GM18873 (cell line): ENCODE data around the gene SEC24C.
"Not testable (repeated sequence)": the region's sequence is repeated elsewhere in the genome, so short reads cannot be mapped to it uniquely, and the experiment has no call there.

Source experiments
- ATAC-seq: cut with Tn5 transposase; IDR thresholded peaks from one replicate; pipeline ENCODE4 v1.9.1; 2021; ENCODE audit warnings: mild to moderate bottlenecking, moderate library complexity, moderate number of reproducible peaks; ENCODE audit not compliant: unreplicated experiment, low FRiP score

Gene SEC24C, protein sequence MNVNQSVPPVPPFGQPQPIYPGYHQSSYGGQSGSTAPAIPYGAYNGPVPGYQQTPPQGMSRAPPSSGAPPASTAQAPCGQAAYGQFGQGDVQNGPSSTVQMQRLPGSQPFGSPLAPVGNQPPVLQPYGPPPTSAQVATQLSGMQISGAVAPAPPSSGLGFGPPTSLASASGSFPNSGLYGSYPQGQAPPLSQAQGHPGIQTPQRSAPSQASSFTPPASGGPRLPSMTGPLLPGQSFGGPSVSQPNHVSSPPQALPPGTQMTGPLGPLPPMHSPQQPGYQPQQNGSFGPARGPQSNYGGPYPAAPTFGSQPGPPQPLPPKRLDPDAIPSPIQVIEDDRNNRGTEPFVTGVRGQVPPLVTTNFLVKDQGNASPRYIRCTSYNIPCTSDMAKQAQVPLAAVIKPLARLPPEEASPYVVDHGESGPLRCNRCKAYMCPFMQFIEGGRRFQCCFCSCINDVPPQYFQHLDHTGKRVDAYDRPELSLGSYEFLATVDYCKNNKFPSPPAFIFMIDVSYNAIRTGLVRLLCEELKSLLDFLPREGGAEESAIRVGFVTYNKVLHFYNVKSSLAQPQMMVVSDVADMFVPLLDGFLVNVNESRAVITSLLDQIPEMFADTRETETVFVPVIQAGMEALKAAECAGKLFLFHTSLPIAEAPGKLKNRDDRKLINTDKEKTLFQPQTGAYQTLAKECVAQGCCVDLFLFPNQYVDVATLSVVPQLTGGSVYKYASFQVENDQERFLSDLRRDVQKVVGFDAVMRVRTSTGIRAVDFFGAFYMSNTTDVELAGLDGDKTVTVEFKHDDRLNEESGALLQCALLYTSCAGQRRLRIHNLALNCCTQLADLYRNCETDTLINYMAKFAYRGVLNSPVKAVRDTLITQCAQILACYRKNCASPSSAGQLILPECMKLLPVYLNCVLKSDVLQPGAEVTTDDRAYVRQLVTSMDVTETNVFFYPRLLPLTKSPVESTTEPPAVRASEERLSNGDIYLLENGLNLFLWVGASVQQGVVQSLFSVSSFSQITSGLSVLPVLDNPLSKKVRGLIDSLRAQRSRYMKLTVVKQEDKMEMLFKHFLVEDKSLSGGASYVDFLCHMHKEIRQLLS

DNA sequence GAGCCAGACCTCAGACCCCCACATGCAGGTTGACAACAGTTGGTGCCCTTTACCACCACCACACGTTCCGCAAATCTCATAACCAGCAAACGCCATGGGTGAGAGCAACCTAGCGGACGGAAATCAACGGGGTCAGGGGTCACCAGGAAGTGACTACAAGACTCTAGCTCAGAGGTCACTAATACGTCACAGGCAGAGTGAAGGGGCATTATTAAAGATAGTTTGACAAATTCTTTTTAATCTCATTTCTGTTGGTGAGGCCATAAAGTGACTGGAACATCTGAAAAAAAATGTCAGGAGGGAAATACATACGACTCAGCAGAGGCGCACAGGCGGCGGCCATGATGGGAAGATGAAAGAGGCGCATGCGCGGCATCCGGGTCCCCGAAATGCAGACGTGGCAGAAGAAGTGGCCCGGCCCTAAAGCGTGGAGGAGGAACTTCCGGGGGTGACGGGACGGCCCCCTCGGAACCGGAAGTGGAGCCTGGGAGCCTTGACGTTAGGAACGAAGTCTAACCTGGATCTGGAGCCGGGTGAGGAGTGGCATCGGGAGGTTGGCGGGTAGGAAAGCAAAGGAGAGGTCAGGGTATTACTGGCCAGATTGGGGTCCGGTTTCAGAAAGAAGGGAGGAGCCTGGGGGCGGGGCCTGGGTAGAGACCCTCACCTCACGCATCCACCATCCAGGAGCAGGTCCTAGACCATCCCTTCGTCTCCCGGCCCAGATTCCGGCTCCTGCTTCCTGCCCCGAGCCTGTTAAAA, at the start of gene SEC24C:
Gene SEC24C (plus strand): TSS at position 468 of the 759 bp plus-strand sequence. CDS start 2,461 bp downstream, outside the sequence.
- ATAC-seq = peak; percentile 82

DNA sequence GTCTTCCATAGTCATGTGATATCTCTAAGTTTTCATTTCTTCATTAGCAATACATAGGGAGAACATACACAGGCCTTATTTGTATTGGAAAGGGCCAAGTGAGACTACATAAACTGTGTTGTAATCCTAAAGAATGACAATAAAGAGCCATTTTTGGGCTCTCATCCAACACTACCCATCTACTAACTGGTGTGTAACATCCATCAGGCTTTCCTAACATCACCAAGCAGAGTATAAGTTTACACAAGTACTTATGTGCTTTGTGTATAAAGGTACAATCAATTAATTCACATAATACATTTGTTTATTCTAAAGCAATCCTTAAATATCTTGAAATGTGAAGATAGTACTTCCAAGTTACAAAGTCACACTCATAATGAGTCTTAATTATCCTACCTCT, 48.9 kb upstream of the SEC24C start:
- not testable (repeated sequence) for ATAC-seq

DNA sequence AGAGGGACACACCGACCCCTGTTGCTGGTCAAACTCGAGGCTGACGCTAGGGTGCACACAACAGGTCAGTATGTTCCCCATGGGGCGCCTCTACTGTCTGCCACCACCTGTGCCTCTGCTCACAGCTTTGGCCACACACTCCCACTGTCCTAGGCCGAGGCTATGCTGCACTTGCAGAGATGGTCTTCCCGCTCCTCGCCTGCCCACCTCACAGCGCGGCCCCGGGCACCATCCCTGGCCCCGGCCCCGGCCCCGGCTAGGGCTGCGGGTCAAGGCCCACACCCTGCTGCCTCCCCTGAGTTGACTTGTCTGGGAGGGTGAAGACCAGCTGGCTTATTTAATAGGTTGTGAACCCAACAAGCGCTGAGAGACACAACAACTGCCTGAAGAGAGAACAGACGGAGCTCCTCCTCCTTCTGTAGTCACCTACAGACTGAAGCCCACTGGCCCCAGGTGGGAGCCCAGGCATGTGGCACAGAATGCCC, 46.5 kb upstream of the SEC24C start, which contains the start of gene AGAP5:
Gene AGAP5 (minus strand): TSS at position 435 of the 485 bp plus-strand sequence. CDS start 354 bp downstream, at position 81.
- ATAC-seq = not testable (repeated sequence)

DNA sequence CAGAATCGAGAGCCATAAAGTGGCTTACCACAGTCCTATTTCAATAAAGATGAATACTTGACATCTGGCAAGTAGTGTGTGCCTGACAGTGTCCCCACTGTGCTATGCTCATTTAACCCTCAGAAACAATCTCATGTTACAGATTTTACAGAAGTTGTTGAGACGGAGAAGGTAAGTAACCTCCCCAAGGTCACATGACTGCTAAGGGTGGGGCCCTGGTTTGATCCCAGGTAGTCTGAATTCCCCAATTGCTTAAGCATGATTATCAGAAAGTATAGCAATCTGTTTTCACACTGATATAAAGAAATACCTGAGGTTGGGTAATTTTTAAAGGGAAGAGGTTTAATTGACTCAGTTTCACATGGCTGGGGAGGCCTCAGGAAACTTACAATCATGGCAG, 45.4 kb upstream of the SEC24C start:
- not testable (repeated sequence) for ATAC-seq

DNA sequence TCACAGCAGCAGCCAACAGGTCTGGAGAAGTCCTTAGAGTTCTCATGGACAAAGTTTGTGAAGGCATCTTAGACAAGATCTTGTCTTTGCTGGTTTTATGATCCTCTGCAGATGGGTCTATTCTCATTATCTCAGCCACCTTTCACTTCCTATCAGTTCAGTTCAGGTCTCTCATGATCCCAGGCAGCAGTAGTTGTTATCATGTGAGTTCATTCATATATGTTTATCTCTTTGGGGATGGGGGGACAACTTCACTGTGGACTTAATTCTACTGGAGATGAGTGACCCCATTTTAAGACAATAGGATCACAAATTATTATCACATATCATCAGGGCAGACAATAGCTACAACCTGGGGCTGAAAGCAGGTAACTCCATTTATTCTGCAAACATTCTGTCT, 40.2 kb upstream of the SEC24C start:
- not testable (repeated sequence) for ATAC-seq

DNA sequence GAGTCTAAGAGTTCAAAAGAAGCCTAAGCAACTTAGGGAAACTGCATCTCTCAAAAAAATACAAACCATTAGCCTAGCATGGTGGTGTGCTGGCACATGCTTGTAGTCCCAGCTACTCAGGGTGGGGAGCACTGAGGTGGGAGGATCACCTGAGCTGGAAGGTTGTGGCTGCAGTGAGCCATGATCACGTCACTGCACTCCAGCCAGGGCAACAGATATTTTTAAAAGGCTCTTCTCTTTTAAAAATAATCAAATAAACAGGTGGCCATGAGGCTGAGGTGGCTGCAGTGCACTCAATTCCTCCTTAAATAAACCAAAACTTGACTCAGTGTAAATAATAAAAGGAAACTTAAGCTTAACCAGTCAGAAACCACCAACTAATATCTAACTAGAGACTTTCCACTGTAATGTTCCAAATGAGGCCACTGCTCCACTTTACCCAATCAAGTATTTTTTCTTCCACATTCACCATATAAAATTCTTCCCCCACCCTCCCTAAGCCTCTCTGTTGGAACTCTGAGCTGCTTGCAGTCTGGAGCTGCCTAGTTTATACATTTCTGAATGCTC, 38.6 kb upstream of the SEC24C start:
- ATAC-seq = not testable (repeated sequence)

DNA sequence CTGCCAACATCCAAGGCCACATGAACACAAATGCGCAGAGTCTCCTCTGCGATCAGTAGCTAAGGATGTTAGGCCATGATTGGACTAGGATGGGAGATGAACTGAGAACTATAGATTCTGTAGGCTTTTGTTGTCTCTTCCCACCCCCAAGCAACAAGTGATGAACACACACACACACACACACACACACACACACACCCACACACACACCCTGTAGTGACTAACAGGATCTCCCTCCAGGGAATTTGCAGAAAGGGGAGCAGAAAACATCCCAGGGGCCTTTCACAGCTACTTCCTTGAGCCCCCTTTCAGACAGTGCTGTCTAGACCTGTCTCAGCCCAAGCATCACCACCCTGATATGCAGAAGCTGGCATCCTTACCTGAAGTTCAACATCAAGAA, 37.7 kb upstream of the SEC24C start:
- ATAC-seq = not testable (repeated sequence)

DNA sequence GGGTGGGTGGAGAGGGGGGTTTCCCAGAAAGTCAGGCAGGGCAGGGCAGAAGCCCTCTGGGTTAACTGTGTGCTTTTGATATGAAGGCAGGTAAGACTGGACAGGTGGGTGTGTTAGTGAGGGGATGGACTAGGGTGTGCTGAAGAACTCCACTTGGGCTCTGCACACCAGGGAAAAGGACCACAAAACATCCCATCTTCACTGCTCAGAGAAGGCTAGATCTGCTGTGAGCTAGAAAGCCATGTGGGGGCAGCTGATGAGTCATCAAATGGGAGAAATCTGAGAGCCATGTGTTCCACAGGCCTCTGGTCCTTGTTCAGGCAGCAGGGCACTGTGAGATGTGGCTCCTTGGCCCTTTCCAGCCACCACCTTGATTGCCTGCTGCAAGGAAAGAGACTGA, 36.5 kb upstream of the SEC24C start:
- ATAC-seq = not testable (repeated sequence)

DNA sequence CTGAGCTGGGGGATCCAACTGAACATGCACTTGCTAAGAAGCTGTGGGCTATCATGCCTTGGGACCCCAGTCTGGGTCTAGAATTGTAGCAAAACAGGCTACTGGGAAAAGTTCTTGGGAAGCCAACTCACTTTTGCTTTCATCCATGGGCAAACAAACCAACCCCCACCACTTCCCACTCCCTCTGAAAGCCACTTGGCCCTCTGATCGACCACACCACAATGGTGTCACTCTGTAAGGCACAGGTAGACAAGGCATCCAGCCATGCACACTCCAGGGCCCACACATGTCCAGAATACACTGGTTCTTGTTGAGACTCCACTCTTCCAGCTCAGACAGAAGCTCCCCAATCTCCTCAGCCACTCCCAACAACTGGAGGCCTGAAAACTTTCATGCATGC, 36.0 kb upstream of the SEC24C start:
- not testable (repeated sequence) for ATAC-seq

DNA sequence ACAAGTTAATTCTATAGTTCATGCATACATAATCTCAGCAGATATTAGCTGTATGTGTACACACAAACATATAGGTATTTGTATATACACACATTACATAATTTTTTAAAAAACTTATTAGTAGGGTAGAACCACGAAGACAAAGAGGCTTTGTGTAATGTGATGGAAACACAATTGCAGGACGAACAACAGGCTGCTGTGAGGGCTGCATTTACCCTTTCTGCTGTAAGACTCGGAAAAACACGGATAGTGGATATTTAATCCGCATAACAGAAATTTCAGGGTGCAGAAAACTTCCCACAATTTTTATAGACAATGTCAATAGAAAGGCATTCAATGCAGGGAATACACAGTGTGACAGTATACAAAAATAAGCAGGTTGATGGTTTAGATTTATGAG, 32.5 kb upstream of the SEC24C start:
- ATAC-seq = not testable (repeated sequence)

DNA sequence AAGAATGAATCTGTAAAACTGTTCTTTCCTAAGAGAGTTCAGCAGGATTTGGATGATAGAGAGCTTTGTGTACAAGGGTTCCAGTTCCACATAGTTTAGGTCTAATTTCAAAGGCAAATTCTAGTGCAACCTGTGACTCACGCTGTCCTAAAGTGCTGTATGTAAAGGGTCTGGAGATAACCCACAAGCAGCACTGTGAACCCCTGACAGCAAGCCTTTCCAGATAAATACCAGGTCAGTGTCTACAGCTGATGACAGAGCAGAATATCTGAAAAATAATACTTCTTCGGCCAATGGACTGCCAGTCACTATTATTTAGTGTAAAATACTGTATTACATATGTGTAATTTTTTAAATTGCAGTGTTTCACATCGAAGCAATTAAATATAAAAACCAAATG, 30.3 kb upstream of the SEC24C start:
- ATAC-seq = not testable (repeated sequence)

DNA sequence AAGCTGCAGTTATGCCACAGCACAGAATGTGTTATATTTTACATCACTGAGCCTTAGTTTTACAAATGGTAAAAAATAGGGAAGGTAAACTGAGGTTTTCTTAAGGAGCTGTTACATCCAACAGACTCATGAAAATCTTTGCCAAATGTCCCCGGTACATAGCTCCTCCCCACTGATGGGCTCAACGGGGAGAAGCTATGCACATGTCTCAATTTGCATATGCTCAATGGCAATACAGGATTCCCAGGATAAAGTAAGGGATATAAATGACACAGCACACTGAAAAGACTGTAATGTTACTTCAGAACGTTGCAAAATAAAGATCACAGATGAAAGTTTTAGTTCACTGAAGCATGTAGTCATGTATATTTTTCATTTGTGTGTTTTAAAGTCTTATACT, 29.7 kb upstream of the SEC24C start:
- not testable (repeated sequence) for ATAC-seq

DNA sequence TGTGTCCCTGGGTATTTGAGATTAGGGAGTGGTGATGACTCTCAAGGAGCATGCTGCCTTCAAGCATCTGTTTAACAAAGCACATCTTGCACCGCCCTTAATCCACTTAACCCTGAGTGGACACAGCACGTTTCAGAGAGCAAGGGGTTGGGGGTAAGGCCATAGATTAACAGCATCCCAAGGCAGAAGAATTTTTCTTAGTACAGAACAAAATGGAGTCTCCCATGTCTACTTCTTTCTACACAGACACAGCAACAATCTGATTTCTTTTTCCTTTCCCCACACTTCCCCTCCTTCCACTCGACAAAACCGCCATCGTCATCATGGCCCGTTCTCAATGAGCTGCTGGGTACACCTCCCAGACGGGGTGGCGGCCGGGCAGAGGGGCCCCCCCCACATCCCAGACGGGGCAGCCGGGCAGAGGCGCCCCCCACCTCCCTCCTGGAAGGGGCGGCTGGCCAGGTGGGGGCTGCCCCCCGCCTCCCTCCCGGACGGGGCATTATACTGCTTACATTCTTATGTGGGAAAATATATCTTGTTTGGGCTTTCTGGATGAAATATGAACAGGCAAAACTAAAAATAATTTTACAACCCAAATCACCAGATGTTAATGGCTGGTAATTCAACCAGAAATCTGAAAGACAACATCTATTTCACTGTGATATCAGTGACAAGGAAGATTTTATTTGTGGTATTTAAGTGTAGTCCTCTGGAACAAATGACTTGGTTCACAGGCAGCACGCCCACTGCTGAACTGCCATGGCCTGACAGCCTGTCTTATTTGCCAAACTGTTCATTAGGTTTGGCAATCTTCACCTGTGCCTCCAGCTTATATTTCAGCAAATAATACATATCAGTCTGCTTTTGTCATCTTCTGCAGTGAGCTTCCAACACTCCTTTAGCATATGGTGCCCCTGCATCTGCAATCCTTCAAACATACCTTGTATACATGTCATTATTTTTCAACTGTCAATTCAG, 28.7 kb upstream of the SEC24C start:
- ATAC-seq = not testable (repeated sequence)

DNA sequence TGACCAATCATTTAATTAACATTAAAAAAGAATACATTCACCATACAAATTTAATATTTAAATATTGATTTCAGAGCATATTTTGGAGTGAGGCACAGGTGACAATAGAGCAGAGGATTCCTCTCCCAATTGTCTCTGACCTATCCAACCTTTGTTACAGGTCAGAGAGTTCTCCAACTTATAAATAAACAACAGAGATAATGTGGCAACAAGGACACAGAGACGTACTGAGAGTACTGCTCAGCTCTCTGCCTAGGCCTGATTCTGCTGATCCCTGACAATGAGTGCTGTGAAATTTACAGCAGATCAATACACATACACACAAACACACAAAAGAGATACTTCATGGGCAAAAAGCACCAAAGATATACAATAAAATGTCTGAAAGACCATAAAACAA, 27.9 kb upstream of the SEC24C start:
- ATAC-seq = no peak

DNA sequence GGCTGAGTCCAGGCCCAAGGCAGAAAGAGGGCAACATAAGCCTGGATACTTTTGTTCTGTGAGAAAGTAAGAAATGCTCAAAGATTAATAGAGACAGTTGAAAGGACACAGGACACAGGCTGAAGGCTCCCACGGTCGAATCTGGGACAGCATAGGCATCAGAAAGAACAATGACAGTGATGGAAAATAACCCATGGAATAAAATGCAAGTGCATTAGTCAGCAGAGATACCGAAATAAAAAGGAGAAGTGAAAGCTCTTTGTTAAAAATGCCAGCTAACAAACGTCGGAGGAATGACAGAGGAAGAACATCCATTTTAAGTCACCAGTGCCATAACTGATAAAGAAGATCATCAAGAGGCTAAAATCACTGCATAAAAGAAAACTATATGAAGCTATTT, 26.6 kb upstream of the SEC24C start:
- ATAC-seq = no peak

DNA sequence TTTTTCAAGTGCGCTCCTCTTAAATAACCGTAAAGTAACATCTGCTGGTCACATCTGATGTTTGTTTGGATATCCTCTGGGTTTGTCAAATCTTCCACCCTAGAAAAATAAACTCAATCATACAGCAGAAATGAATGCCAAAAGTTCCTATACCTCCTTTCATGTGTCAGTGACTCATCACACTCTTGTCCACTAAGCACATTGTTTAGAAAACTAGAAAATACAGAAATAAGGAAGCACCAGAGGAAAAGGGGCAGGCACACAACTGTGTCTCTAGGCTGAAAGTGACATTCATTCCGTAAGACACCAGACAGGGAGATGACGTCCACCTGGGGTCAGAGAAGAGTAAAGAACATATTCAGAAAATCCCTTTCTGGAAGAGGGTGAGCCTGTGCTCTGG, 23.6 kb upstream of the SEC24C start:
- not testable (repeated sequence) for ATAC-seq

DNA sequence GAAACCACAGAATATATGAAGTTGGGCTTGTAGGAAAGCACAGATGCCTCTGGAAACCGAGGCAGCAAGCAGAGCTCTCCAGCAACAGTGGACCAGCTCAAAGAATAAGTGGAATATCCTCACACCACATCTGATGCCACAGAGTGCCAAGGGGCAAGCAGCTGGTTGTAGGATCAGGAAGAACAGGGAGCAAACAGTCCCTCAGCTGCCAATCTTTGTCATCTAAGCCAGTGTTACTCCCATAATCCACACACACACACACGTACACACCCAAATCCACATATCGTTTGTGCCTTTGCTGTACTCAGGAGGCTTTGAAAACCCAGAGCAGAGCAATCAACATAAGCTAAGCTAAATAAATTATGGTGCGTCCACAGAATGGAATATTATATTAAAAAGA, 20.7 kb upstream of the SEC24C start:
- ATAC-seq = no peak

DNA sequence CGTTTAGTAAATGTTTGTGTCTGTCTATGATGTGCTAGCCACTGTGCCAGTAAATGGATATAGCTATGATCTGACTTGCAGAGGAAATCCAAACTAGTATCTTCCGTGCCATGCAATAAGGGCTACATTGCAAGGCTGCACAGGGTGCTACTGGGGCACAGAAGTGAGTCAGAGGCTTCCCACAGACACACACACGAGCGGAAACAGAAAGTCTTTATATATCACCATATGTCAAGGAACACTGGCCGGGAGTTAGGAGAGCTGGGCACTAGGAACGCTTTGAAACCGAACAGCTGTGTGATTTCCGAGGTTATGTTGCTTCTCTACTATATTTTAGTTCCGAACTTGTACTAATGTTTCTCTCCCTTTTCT, 14.4 kb upstream of the SEC24C start:
- ATAC-seq = not testable (repeated sequence)
